Neural progenitor cell (in vitro differentiated cells): ENCODE measurements around the gene EPHA3. TPM values are rescaled to one million over a fixed set of nuclear protein-coding genes. Genes with fewer than 3 reads are reported as not detected.

Experiments
- DNase-seq: peaks from one replicate; pipeline ENCODE4 v3.0.0-alpha.2; 2016; ENCODE audit warnings: low spot score
- H2AFZ ChIP-seq: fragments of 200-600 bp; sonication (generic); replicated peaks from 2 replicates; pipeline ENCODE4 v1.6.1; 2016; ENCODE audit warnings: antibody characterized with exemption
- H3F3A ChIP-seq: fragments of 200-600 bp; sonication (generic); 2 replicates; pipeline ENCODE4 v1.6.1; 2016; ENCODE audit warnings: antibody characterized with exemption, low read depth
- H3K27ac ChIP-seq: fragments of 200-600 bp; sonication (generic); 2 replicates; pipeline ENCODE4 v1.5.1; 2016; ENCODE audit warnings: mild to moderate bottlenecking
- H3K27me3 ChIP-seq: fragments of 200-600 bp; sonication (generic); 2 replicates; pipeline ENCODE4 v1.6.1; 2016; ENCODE audit warnings: mild to moderate bottlenecking, moderate library complexity
- H3K36me3 ChIP-seq: fragments of 200-600 bp; sonication (generic); 2 replicates; pipeline ENCODE4 v1.5.1; 2016
- H3K4me1 ChIP-seq: fragments of 200-600 bp; sonication (generic); 2 replicates; pipeline ENCODE4 v1.6.1; 2016; ENCODE audit warnings: mixed run types
- H3K4me2 ChIP-seq: fragments of 200-600 bp; sonication (generic); 2 replicates; pipeline ENCODE4 v1.6.1; 2016
- H3K4me3 ChIP-seq: fragments of 200-600 bp; sonication (generic); 2 replicates; pipeline ENCODE4 v1.5.1; 2016
- H3K79me2 ChIP-seq: fragments of 200-600 bp; sonication (generic); 2 replicates; pipeline ENCODE4 v1.6.1; 2016; ENCODE audit warnings: low read depth
- H3K9ac ChIP-seq: fragments of 200-600 bp; sonication (generic); 2 replicates; pipeline ENCODE4 v1.6.1; 2016
- H3K9me3 ChIP-seq: fragments of 200-600 bp; sonication (generic); 2 replicates; pipeline ENCODE4 v1.5.1; 2016; ENCODE audit warnings: low read depth
- H4K20me1 ChIP-seq: fragments of 200-600 bp; sonication (generic); 2 replicates; pipeline ENCODE4 v1.6.1; 2016; ENCODE audit warnings: low read depth
- H3K27ac Mint-ChIP-seq: 3 replicates; pipeline ENCODE4 v1.8.0; 2021; ENCODE audit warnings: mixed read lengths
- H3K27me3 Mint-ChIP-seq: 2 replicates; pipeline ENCODE4 v1.8.0; 2022; ENCODE audit warnings: low read depth, mild to moderate bottlenecking, inconsistent platforms, moderate library complexity, mixed read lengths; ENCODE audit not compliant: insufficient read depth
- H3K36me3 Mint-ChIP-seq: 3 replicates; pipeline ENCODE4 v1.8.0; 2021; ENCODE audit warnings: mixed read lengths
- H3K4me1 Mint-ChIP-seq: 3 replicates; pipeline ENCODE4 v1.8.0; 2021; ENCODE audit warnings: mixed read lengths
- H3K4me3 Mint-ChIP-seq: 3 replicates; pipeline ENCODE4 v1.8.0; 2021; ENCODE audit warnings: mild to moderate bottlenecking, moderate library complexity, mixed read lengths
- H3K9me3 Mint-ChIP-seq: 3 replicates; pipeline ENCODE4 v1.8.0; 2020; ENCODE audit warnings: mixed read lengths
- EZH2 ChIP-seq: fragments of 200-600 bp; sonication (generic); IDR thresholded peaks from 2 replicates; pipeline ENCODE4 v1.6.1; 2017; ENCODE audit warnings: antibody characterized with exemption, mild to moderate bottlenecking, moderate library complexity
- EZH2phosphoT487 ChIP-seq: fragments of 200-600 bp; sonication (generic); IDR thresholded peaks from 2 replicates; pipeline ENCODE4 v1.6.1; 2017; ENCODE audit warnings: antibody characterized with exemption
- total RNA-seq: library from RNA; depleted of rRNA; stranded (reverse); fragments of >200 nt; gene quantifications from 2 replicates; pipeline ENCODE4 v1.2.3, GENCODE V29; 2015; ENCODE audit warnings: low replicate concordance
- TF ChIP-seq, protein P1 (sequence below): fragments of 200-600 bp; sonication (generic); IDR thresholded peaks from 2 replicates; pipeline ENCODE4 v1.5.1; 2017; ENCODE audit warnings: antibody characterized with exemption, mild to moderate bottlenecking

The EPHA3 gene
- total RNA-seq, 1 donor from 2014 or later, result 0.36 TPM

DNA sequence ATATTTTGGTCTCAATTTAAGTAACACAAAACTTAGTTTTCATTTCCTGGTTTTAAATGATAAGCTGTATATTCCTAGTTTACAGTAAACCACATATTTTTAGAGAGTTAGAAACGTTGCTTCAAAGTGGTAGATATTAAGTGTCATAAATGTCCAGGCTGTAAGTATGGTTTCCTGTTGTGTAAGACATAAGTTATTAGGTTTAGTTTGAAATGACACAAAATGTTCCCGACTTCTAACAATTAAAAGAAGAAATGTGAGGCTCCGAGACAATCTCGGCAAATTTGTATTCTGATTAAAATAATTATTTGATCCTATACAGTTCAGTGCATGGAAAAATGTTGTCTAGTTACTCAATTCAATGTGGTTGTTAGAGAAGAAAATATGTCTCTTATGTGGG lies 387.3 kb downstream of the EPHA3 start:
- no peak overlapping the region for H2AFZ ChIP-seq

DNA sequence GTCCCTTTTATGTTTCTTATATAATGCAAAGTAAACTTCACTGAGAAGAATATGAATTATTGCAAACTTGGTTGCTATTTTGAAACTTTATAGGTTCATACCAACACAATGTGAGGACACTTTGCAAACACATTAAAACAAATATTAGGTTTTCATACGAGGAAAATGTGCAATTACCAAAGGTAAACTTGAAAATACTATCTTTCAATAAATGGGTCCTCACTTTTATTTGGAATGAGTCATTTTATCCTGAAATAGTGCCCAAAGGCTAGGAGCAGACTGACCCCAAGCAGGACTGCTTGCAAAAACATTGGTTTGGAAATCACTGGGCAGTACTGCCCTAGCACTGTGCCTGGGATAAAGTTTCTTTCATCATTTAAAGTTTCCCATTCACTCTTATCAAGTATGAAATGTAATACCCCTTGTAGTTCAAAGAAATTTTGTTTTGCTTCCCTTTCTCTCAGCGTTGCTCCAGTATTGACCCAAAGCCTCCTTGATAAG lies 396.5 kb downstream of the EPHA3 start:
- H3K27ac Mint-ChIP-seq, result no peak overlapping the region
- Histone ChIP-seq H3K4me2 (no peak overlapping the region), H4K20me1 (no peaks in the 10 kb centered on the region), H3K9me3 (no peaks in the 10 kb centered on the region), H2AFZ (no peak overlapping the region), H3K36me3 (no peaks in the 10 kb centered on the region), H3K79me2 (no peaks in the 10 kb centered on the region), H3K27ac (no peak overlapping the region), H3F3A (no peaks in the 10 kb centered on the region), H3K27me3 (no peaks in the 10 kb centered on the region), H3K4me1 (no peaks in the 10 kb centered on the region), H3K4me3 (no peak overlapping the region), H3K9ac (no peak overlapping the region)
- H3K4me1 Mint-ChIP-seq, result no peaks in the 10 kb centered on the region
- no peaks in the 10 kb centered on the region for H3K9me3 Mint-ChIP-seq
- no peaks in the 10 kb centered on the region for H3K36me3 Mint-ChIP-seq
- no peak overlapping the region for H3K4me3 Mint-ChIP-seq
- DNase-seq, result no peak
- H3K27me3 Mint-ChIP-seq, result no peaks in the 10 kb centered on the region
- TF ChIP-seq, protein P1, sequence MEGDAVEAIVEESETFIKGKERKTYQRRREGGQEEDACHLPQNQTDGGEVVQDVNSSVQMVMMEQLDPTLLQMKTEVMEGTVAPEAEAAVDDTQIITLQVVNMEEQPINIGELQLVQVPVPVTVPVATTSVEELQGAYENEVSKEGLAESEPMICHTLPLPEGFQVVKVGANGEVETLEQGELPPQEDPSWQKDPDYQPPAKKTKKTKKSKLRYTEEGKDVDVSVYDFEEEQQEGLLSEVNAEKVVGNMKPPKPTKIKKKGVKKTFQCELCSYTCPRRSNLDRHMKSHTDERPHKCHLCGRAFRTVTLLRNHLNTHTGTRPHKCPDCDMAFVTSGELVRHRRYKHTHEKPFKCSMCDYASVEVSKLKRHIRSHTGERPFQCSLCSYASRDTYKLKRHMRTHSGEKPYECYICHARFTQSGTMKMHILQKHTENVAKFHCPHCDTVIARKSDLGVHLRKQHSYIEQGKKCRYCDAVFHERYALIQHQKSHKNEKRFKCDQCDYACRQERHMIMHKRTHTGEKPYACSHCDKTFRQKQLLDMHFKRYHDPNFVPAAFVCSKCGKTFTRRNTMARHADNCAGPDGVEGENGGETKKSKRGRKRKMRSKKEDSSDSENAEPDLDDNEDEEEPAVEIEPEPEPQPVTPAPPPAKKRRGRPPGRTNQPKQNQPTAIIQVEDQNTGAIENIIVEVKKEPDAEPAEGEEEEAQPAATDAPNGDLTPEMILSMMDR, result no peak
- TF ChIP-seq EZH2phosphoT487 (no peak), EZH2 (no peak)

More for the DNA sequence above, 387.3 kb downstream of the EPHA3 start:
- Mint-ChIP-seq H3K4me3 (no peak overlapping the region), H3K27ac (no peak overlapping the region), H3K4me1 (no peaks in the 10 kb centered on the region), H3K27me3 (no peaks in the 10 kb centered on the region), H3K36me3 (no peaks in the 10 kb centered on the region), H3K9me3 (peaks cover 5% of the 10 kb centered on the region)
- H3K4me2 ChIP-seq, result no peak overlapping the region
- TF ChIP-seq, protein P1, result no peak
- no peak for TF ChIP-seq EZH2
- no peak for TF ChIP-seq EZH2phosphoT487
- no peaks in the 10 kb centered on the region for H3K27me3 ChIP-seq
- H3F3A ChIP-seq, result no peaks in the 10 kb centered on the region
- H3K4me1 ChIP-seq, result no peaks in the 10 kb centered on the region
- no peaks in the 10 kb centered on the region for H3K9me3 ChIP-seq
- no peak overlapping the region for H3K9ac ChIP-seq
- no peaks in the 10 kb centered on the region for H3K79me2 ChIP-seq
- no peak overlapping the region for H3K27ac ChIP-seq
- H4K20me1 ChIP-seq, result no peaks in the 10 kb centered on the region
- no peak overlapping the region for H3K4me3 ChIP-seq
- no peak for DNase-seq
- H3K36me3 ChIP-seq, result no peaks in the 10 kb centered on the region

DNA sequence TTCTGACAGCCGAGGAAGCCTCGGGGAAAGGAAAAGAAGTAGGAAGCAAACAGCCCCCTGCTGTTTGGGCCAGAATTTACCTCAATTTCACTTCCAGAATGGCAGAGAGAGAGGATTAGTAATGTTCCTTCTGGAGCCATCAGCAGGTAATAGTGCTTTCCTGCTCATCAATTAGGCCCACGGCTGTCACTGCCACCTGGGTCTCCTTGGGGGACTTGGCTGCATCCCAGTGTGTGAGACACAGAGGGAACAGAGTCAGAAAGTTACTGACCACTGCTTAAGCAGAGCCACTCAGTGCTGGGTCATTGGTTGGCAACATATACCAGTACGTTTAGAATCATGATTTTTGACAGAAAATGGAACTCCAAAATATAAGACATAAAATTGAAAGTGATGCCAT lies 397.0 kb downstream of the EPHA3 start:
- H3K4me3 Mint-ChIP-seq, result no peak overlapping the region
- no peak overlapping the region for H3K27ac Mint-ChIP-seq
- Histone ChIP-seq H3K4me1 (no peaks in the 10 kb centered on the region), H2AFZ (no peak overlapping the region), H3K9ac (no peak overlapping the region), H3K79me2 (no peaks in the 10 kb centered on the region), H3F3A (no peaks in the 10 kb centered on the region), H3K4me2 (no peak overlapping the region), H3K36me3 (no peaks in the 10 kb centered on the region), H3K27me3 (no peaks in the 10 kb centered on the region), H3K9me3 (no peaks in the 10 kb centered on the region), H3K4me3 (no peak overlapping the region), H4K20me1 (no peaks in the 10 kb centered on the region), H3K27ac (no peak overlapping the region)
- no peaks in the 10 kb centered on the region for H3K4me1 Mint-ChIP-seq
- H3K36me3 Mint-ChIP-seq, result no peaks in the 10 kb centered on the region
- DNase-seq, result no peak
- TF ChIP-seq, protein P1, result no peak
- TF ChIP-seq EZH2, result no peak
- no peak for TF ChIP-seq EZH2phosphoT487
- no peaks in the 10 kb centered on the region for H3K27me3 Mint-ChIP-seq
- no peaks in the 10 kb centered on the region for H3K9me3 Mint-ChIP-seq
